ENCODE results near the gene ZCWPW1.

The ZCWPW1 gene
- total RNA-seq: 6.9 to 16.4 reads per million in 2 donors

GRCh38 chr7:100428199-100428966 is at the start of gene ZCWPW1:
ZCWPW1 (minus strand) TSS chr7:100428703; CDS start chr7:100420649, 8,054 bp downstream.
- DNase-seq: peak; percentile 89 to 98 (median 95)

- DNase-seq: no peak
Observed at GRCh38 chr7:100477871-100478267, 49.4 kb upstream of the ZCWPW1 start.

- DNase-seq: peak in 2 of 5 experiments; percentile 31 to 59
Observed at GRCh38 chr7:100476903-100477870, 48.7 kb upstream of the ZCWPW1 start.

GRCh38 chr7:100476101-100476780 is 47.7 kb upstream of the ZCWPW1 start:
- DNase-seq: no peak

GRCh38 chr7:100475549-100475948 is 47.0 kb upstream of the ZCWPW1 start:
- no peak for DNase-seq

GRCh38 chr7:100472854-100473499 is 44.5 kb upstream of the ZCWPW1 start:
- DNase-seq: no peak

- DNase-seq: no peak
Observed at GRCh38 chr7:100472121-100472851, 43.8 kb upstream of the ZCWPW1 start.

- no peak for DNase-seq
Observed at GRCh38 chr7:100471021-100471420, 42.5 kb upstream of the ZCWPW1 start.

GRCh38 chr7:100469227-100470044 is 40.9 kb upstream of the ZCWPW1 start:
- peak; percentile 66 to 79 (median 78) for DNase-seq

- DNase-seq: no peak
Observed at GRCh38 chr7:100467638-100468373, 39.3 kb upstream of the ZCWPW1 start.

GRCh38 chr7:100466653-100467605 is 38.4 kb upstream of the ZCWPW1 start:
- no peak for DNase-seq

- DNase-seq: no peak
Observed at GRCh38 chr7:100465702-100466311, 37.3 kb upstream of the ZCWPW1 start.

- DNase-seq: no peak
Observed at GRCh38 chr7:100465299-100465698, 36.8 kb upstream of the ZCWPW1 start.

- DNase-seq: no peak
Observed at GRCh38 chr7:100464791-100465190, 36.3 kb upstream of the ZCWPW1 start.

- DNase-seq: no peak
Observed at GRCh38 chr7:100464210-100464660, 35.7 kb upstream of the ZCWPW1 start, which contains the start of gene SPACDR. SPACDR (minus strand) TSS chr7:100464260; CDS start chr7:100464025, 235 bp downstream.

GRCh38 chr7:100457033-100457432 is 28.5 kb upstream of the ZCWPW1 start:
- DNase-seq: no peak

GRCh38 chr7:100456562-100456961 is 28.1 kb upstream of the ZCWPW1 start:
- DNase-seq: no peak

- no peak for DNase-seq
Observed at GRCh38 chr7:100455206-100455605, 26.7 kb upstream of the ZCWPW1 start.
